Muscle layer of colon (tissue), 2 donors: ENCODE results near the gene CLECL1.
"Not testable (repeated sequence)": the region's sequence is repeated elsewhere in the genome, so short reads cannot be mapped to it uniquely, and the experiment has no call there.

ENCODE experiments used
- H3K27ac ChIP-seq: one replicate; pipeline ENCODE4 v1.7.0; 2013; ENCODE audit warnings: low read depth, mild to moderate bottlenecking, low read length, moderate library complexity
- H3K27me3 ChIP-seq, 2 donors: one replicate each; pipeline ENCODE4 v1.7.0; 2013; ENCODE audit warnings: low read length in 2 of 2, mild to moderate bottlenecking in 2 of 2; ENCODE audit not compliant: insufficient read depth in 2 of 2, control insufficient read depth in 1 of 2
- H3K36me3 ChIP-seq: one replicate; pipeline ENCODE4 v1.7.0; 2013; ENCODE audit warnings: mild to moderate bottlenecking, low read length; ENCODE audit not compliant: insufficient read depth
- H3K4me1 ChIP-seq: one replicate; pipeline ENCODE4 v1.7.0; 2013; ENCODE audit warnings: mild to moderate bottlenecking, low read length; ENCODE audit not compliant: insufficient read depth
- H3K4me3 ChIP-seq, 2 donors: one replicate each; pipeline ENCODE4 v1.7.0; 2013; ENCODE audit warnings: low read length in 2 of 2, low read depth in 1 of 2, mild to moderate bottlenecking in 1 of 2, moderate library complexity in 1 of 2
- H3K9ac ChIP-seq: one replicate; pipeline ENCODE4 v1.7.0; 2013; ENCODE audit warnings: low read length
- H3K9me3 ChIP-seq: one replicate; pipeline ENCODE4 v1.7.0; 2013; ENCODE audit warnings: mild to moderate bottlenecking, low read length
- donor health status: abdominal sarcoma.
- donor health status: Adenocarcinoma of cecum.

CLECL1 gene

GRCh38 chr12:9682508-9682907 is 50.4 kb downstream of the CLECL1 start:
- not testable (repeated sequence) for H3K4me1 ChIP-seq

DNA sequence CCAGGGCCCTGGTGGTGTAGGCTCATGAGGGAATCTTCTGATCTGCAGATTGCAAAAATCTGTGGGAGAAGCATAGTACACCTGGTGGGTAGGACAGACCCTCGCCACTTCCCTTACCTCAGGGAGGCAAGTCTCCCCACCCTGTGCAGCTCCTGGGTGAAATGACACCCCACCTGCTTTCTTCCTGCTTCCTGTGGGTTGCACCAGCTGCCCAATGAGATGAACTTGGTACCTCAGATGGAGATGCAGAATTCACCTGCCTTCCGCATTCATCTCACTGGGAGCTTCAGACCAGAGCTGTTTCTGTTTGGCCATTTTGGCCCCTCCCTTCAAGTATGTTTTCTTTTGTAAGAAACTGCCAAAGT is 58.7 kb downstream of the CLECL1 start:
- H3K9ac ChIP-seq = no peak overlapping the region
- H3K36me3 ChIP-seq = no peaks in the 10 kb centered on the region
- H3K27ac ChIP-seq = no peak overlapping the region
- H3K9me3 ChIP-seq = no peaks in the 10 kb centered on the region
- no peaks in the 10 kb centered on the region for H3K27me3 ChIP-seq
- H3K4me1 ChIP-seq = no peaks in the 10 kb centered on the region
- no peak overlapping the region for H3K4me3 ChIP-seq

More at GRCh38 chr12:9682508-9682907, 50.4 kb downstream of the CLECL1 start:
- not testable (repeated sequence) for H3K4me3 ChIP-seq, H3K9ac ChIP-seq, H3K27me3 ChIP-seq, H3K36me3 ChIP-seq, H3K9me3 ChIP-seq, H3K27ac ChIP-seq

DNA sequence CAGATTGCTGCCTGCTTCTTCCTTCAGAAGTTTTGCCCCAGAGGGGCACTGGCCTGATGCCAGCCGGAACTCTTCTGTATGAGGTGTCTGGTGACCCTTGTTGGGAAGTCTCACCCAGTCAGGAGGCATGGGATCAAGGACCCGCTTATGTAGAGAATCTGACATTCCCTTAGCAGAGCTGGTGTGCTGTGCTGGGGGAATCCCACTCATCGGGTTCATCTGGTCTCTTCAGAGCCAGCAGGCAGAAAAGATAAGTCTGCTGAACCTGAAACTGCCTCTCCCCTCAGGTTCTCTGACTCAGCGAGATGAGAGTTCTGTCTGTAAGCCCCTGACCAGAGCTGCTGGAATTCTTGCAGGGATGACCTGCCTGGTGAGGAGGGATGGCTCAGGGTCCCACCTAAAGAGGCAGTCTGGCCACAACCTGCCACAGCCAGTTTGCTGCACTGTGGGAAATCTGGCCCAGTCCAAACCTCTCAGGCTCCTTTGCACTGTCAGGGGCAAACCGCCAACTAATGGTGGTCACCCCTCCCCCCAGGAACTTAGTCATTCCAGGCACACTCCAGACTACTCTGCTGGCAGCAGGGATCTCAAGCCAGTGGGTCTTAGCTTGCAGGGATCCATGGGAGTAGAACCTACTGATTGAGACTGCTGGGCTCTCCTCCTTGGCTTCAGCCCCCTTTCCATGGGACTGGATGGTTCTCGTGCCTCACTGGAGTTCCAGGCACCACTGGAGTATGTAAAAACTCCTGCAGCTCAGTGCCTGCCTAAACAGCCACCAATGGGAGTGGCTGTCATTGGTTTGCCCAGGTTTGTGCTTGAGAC is 59.3 kb downstream of the CLECL1 start:
- Histone ChIP-seq H3K27me3 (no peaks in the 10 kb centered on the region), H3K4me1 (no peaks in the 10 kb centered on the region), H3K9ac (no peak overlapping the region), H3K27ac (no peak overlapping the region), H3K36me3 (no peaks in the 10 kb centered on the region), H3K4me3 (no peak overlapping the region), H3K9me3 (no peaks in the 10 kb centered on the region)
